AG09309 (cell line): ENCODE measurements around the gene MOV10L1.

Experiments
- DNase-seq: peaks from one replicate; pipeline ENCODE4 v3.0.0-alpha.2; 2010; ENCODE audit warnings: low read depth
- H3K4me3 ChIP-seq: 2 replicates; pipeline ENCODE4 v1.5.1; 2011; ENCODE audit warnings: mild to moderate bottlenecking, low read depth, low read length, moderate library complexity; ENCODE audit not compliant: control insufficient read depth
- CTCF ChIP-seq: IDR thresholded peaks from 2 replicates; pipeline ENCODE4 v1.5.1; 2011; ENCODE audit warnings: mild to moderate bottlenecking, low read depth, low read length, inconsistent platforms; ENCODE audit not compliant: insufficient read depth, control insufficient read depth; ENCODE audit errors: missing control alignments

MOV10L1 gene

GRCh38 chr22:50074056-50074455 is 15.8 kb upstream of the MOV10L1 start:
- no peak for DNase-seq

GRCh38 chr22:50074551-50075530 is 15.0 kb upstream of the MOV10L1 start:
- no peak for DNase-seq
- no peak overlapping the region for H3K4me3 ChIP-seq
- TF ChIP-seq CTCF, result no peak

More at GRCh38 chr22:50074056-50074455, 15.8 kb upstream of the MOV10L1 start:
- no peak for TF ChIP-seq CTCF
- H3K4me3 ChIP-seq, result no peak overlapping the region

- no peak for DNase-seq
- no peak overlapping the region for H3K4me3 ChIP-seq
- TF ChIP-seq CTCF, result no peak
Measured at GRCh38 chr22:50076646-50077535, 12.9 kb upstream of the MOV10L1 start.

- TF ChIP-seq CTCF, result no peak
- no peak for DNase-seq
- H3K4me3 ChIP-seq, result no peak overlapping the region
Measured at GRCh38 chr22:50078246-50078645, 11.6 kb upstream of the MOV10L1 start.

GRCh38 chr22:50078761-50079160 is 11.0 kb upstream of the MOV10L1 start:
- TF ChIP-seq CTCF, result no peak
- no peak overlapping the region for H3K4me3 ChIP-seq
- no peak for DNase-seq

DNA sequence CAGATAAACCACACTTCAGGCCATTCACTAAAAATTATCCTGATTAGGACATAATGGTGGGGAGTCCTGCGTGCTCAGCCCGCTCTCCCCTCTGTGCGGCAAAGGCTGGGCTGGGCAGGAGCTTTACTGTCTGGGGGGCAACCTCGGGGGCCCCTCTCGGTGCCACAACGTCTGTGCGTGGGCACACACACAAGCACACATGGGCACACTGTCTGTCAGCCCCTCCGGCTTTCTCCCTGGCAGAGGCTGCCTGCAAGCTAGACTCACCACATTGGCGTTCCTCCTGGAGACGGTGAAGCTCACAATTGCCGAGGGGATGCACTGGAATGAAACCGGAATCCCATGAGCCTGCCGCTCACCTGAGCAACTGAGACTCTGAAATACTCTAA is 9.7 kb upstream of the MOV10L1 start:
- no peak overlapping the region for H3K4me3 ChIP-seq
- no peak for DNase-seq
- no peak for TF ChIP-seq CTCF
